Measurements from ENCODE around the gene NFATC4. TPM values are rescaled to one million over a fixed set of nuclear protein-coding genes. Genes with fewer than 3 reads are reported as not detected.

NFATC4 gene
- total RNA-seq, 2 experiments from 2014 or later = not detected

DNA sequence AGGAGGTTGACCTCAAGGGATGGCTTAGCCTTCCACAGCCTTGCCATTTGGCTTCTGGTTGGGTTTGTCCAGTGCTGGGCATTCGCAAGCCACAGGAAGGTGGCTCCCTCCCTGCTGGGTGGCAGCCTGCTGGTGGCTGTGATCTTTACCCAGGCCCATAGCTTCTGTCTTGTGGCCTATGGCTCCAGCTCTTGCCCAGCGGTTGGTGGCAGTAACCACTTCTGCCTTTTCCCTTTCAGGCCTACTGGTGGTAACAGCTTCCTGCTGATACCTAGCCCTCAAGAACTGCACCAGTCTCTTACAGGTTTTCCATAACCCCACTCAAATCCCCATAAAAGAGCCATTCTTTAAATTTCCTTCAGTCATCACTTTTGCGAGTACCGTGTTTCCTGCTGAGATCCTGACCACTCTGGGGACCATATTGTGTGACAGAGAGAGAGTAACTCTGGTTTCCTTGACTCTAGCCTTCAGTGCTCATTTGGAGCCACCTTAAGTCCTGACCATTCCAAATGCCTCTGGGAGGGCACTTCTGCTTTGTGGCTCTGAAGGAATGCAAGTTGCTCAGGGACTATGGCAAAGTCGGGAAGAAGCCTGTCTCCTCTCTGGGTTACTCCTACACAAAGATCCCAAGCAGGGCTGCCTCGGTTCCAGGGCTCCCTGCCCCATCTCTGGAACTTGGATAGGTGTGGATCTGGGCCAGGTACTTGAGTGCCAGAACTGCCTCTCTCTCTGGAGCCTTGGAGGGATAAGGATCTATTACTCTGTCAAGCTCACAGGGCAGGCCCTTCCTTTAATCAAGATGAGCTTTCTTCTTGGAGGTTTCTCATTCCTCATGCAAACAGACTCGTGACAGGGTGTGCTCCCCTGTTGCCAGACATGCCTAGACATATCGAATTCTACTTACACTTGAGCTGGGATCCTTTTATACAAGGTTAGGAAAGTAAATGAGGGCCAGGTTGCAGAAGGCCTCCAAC is 27.9 kb downstream of the NFATC4 start:
- DNase-seq = no peak
- no peak overlapping the region for H3K27ac Mint-ChIP-seq
- H3K9me3 Mint-ChIP-seq = no peaks in the 10 kb centered on the region
- no peaks in the 10 kb centered on the region for H3K36me3 Mint-ChIP-seq
- H3K4me1 Mint-ChIP-seq (ENCODE audit: low read depth) = peaks cover 7% of the 10 kb centered on the region
- ChIA-PET CTCF (interaction anchor here (0.6 to 1.7 kb wide), 4 partner anchors 10 to 36 kb away, joined by 3 to 6 read pairs (median 3); no protein-coding TSS in a partner anchor), POLR2A (no interaction called here)
- peaks cover 12% of the 10 kb centered on the region for H3K27me3 Mint-ChIP-seq
- no peak overlapping the region for H3K4me3 Mint-ChIP-seq
- intact Hi-C loops (cut with micrococcal nuclease) = no loop called here

DNA sequence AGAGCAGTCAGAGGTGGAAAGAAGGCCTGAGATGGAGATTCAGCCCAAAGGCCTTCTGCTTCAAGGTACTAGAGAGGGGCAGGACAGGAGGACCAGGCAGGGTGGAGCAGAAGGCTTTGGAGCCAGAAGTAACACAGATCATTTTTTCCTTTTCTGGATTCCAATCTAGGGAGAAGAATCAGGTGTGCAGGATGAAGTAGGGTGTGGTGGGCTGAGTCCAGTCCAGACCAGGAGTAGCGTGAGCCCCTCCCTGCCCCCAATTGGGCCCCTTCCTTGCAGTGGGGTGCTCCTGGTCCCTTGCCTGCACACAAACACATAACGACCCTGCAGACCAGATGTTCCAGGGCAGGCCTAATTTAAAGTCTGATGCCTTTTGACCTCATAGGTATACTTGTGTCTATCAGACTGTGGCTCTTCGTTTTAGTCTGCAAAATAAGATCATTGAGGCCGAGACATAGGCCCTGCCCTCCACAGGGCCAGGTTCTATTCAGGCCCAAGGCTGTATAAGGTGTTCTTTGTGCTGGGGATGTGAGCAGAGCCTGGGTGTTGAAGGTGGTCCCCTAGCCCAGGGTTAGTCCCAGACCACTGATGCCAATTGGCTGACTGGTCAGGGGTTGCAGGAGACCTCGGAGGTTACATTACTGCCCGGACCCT is 29.8 kb downstream of the NFATC4 start:
- CTCF ChIA-PET = no interaction called here
- POLR2A ChIA-PET = interaction anchor here (1.0 kb wide), 1 partner anchor 42 kb away, joined by 3 read pairs; no protein-coding TSS in a partner anchor
- no peaks in the 10 kb centered on the region for H3K9me3 Mint-ChIP-seq
- peaks cover 4% of the 10 kb centered on the region for H3K27me3 Mint-ChIP-seq
- intact Hi-C loops (cut with micrococcal nuclease) = no loop called here
- H3K36me3 Mint-ChIP-seq = no peaks in the 10 kb centered on the region
- no peak overlapping the region for H3K27ac Mint-ChIP-seq
- DNase-seq = no peak
- H3K4me1 Mint-ChIP-seq (ENCODE audit: low read depth) = peaks cover 7% of the 10 kb centered on the region
- no peak overlapping the region for H3K4me3 Mint-ChIP-seq

DNA sequence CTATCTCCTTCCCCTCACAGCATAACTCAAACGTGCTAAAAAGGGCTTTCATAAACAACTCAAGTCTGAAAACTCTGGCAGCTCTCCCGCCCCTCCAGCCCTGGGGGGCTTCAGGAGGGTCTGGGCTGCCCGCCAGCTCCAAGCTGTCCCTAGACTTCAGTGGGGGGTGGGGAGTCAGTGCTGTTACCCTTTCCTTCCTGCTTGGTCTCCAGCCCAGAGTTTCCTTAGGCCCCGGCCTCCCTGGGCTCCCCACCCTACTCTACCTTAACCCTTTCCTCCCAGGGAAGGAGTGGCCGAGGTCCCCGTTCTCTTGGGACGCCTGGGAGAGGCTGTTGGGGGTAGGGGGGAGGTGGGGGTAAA is 30.3 kb downstream of the NFATC4 start:
- Mint-ChIP-seq H3K4me1 (ENCODE audit: low read depth) (peaks cover 7% of the 10 kb centered on the region), H3K9me3 (no peaks in the 10 kb centered on the region), H3K27ac (no peak overlapping the region), H3K36me3 (no peaks in the 10 kb centered on the region), H3K4me3 (no peak overlapping the region), H3K27me3 (peaks cover 9% of the 10 kb centered on the region)
- DNase-seq = no peak
- CTCF ChIA-PET = interaction anchor here (0.9 to 1.1 kb wide), 2 partner anchors 33 to 65 kb away, joined by 3 read pairs; no protein-coding TSS in a partner anchor
- POLR2A ChIA-PET = interaction anchor here (1.2 kb wide), 1 partner anchor 32 kb away, joined by 4 read pairs; the partner anchor contains the start of gene KHNYN
- intact Hi-C loops (cut with micrococcal nuclease) = no loop called here

DNA sequence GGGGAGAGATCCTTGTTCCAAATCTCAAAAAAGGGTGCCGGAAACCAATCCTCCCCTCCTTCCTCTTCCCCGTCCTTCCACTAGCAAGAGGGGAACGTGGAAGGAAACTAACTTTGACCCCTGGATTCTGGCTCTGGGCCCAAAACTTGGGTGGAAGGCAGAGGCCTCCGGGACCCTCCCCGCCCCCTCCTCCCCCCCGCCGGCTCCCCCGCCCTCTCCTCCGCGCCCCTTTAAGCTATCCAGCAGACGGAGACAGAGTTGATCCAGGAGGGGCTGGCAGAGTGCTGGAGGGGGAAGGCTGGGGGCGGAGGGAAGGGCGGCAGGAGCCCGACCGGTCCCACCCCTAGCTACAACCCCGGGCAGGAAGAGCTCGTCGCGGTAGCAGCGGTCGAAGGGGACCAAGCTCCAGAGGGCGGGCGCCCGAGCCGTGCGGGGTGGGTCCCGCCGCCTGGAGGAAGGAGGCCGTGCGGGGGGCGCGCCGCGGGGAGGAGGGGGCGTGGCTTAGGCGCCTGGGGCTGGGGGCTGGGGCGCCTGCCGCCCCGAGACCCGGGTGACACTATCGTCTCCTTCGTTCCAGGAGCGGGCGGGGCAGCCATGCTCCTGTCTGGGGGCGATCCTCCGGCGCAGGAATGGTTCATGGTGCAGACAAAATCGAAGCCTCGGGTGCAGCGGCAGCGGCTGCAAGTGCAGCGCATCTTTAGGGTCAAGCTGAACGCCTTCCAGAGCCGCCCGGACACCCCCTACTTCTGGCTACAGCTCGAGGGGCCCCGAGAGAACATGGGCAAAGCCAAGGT is 30.9 kb downstream of the NFATC4 start, which contains the start of gene NYNRIN:
Gene NYNRIN (plus strand): TSS at position 351 of the 794 bp plus-strand sequence. CDS start 244 bp downstream, at position 595.
- Mint-ChIP-seq H3K27me3 (peaks cover 12% of the 10 kb centered on the region), H3K9me3 (no peaks in the 10 kb centered on the region), H3K4me3 (no peak within 1 kb of the TSS), H3K36me3 (no peaks in the 10 kb centered on the region), H3K27ac (no peak within 1 kb of the TSS), H3K4me1 (ENCODE audit: low read depth) (peaks cover 7% of the 10 kb centered on the region)
- intact Hi-C loops (cut with micrococcal nuclease) = no loop called here
- CTCF ChIA-PET = interaction anchor here (0.9 to 1.1 kb wide), 2 partner anchors 33 to 65 kb away, joined by 3 read pairs; no protein-coding TSS in a partner anchor
- DNase-seq = peak; percentile 34
- POLR2A ChIA-PET = interaction anchor here (1.2 kb wide), 1 partner anchor 32 kb away, joined by 4 read pairs; the partner anchor contains the start of gene KHNYN

DNA sequence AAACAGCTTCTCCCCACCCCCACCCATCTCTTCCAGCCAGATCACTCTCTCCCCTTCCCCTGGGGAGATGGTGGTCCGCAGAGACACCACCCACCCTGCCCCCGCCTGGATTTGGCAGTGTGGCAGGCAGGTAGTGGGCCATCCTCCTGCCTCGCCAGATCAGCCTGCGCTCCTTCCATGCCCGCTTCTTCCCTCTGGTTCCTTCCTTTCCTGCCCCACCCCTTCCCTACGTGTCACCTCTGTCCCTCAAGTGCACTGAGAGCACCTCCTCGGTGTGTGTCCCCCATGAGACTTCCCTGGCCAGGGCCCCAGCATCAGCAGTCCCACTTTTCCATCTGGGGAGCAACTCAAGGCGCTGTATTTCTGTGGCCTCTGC is 31.5 kb downstream of the NFATC4 start:
- intact Hi-C loops (cut with micrococcal nuclease) = no loop called here
- ChIA-PET POLR2A (interaction anchor here (1.2 kb wide), 1 partner anchor 31 kb away, joined by 4 read pairs; the partner anchor contains the start of gene KHNYN), CTCF (interaction anchor here (1.1 kb wide), 1 partner anchor 66 kb away, joined by 3 read pairs; no protein-coding TSS in a partner anchor)
- Mint-ChIP-seq H3K4me3 (no peak overlapping the region), H3K36me3 (no peaks in the 10 kb centered on the region), H3K4me1 (ENCODE audit: low read depth) (peaks cover 7% of the 10 kb centered on the region), H3K27ac (no peak overlapping the region), H3K27me3 (peaks cover 12% of the 10 kb centered on the region), H3K9me3 (no peaks in the 10 kb centered on the region)
- no peak for DNase-seq

DNA sequence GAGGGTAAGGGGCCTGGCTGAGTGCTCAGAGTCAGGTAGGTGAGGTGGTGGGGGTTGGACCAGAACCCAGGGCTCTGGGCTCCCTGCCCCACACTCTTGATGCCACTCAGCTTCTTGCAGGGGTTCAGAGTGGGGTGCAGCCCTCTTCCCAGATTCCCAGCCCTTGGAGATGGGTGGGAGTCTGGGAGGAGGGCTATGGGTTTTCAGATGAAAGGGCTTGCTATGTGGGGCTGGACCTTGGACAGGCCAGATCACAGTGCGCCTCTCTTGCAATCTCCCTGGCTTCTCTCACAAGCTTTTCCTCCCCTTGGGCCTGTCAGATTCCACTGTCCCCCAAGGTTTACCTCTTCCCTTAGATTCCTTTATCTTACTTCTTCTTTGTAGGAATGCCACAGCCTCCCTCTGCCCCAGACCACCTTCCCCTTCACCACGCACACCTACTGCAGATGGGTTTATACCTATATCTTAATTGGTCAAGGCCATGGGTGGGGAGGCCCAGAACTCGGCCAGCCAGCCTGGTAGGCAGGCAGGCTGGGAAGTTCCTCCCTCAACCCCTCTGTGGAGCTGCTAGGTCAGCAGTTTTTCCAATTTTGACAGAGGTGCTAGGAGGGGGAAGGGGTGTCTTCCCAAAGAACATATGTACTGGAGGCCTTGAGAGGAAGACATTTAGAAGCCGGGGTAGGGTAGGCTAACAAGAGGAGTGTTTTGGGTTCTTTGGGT is 32.2 kb downstream of the NFATC4 start:
- intact Hi-C loops (cut with micrococcal nuclease) = no loop called here
- Mint-ChIP-seq H3K27me3 (peaks cover 12% of the 10 kb centered on the region), H3K36me3 (no peaks in the 10 kb centered on the region), H3K4me3 (no peak overlapping the region), H3K4me1 (ENCODE audit: low read depth) (peaks cover 7% of the 10 kb centered on the region), H3K27ac (no peak overlapping the region), H3K9me3 (no peaks in the 10 kb centered on the region)
- ChIA-PET POLR2A (no interaction called here), CTCF (interaction anchor here (1.0 to 1.2 kb wide), 2 partner anchors 25 to 67 kb away, joined by 3 to 6 read pairs; no protein-coding TSS in a partner anchor)
- no peak for DNase-seq

DNA sequence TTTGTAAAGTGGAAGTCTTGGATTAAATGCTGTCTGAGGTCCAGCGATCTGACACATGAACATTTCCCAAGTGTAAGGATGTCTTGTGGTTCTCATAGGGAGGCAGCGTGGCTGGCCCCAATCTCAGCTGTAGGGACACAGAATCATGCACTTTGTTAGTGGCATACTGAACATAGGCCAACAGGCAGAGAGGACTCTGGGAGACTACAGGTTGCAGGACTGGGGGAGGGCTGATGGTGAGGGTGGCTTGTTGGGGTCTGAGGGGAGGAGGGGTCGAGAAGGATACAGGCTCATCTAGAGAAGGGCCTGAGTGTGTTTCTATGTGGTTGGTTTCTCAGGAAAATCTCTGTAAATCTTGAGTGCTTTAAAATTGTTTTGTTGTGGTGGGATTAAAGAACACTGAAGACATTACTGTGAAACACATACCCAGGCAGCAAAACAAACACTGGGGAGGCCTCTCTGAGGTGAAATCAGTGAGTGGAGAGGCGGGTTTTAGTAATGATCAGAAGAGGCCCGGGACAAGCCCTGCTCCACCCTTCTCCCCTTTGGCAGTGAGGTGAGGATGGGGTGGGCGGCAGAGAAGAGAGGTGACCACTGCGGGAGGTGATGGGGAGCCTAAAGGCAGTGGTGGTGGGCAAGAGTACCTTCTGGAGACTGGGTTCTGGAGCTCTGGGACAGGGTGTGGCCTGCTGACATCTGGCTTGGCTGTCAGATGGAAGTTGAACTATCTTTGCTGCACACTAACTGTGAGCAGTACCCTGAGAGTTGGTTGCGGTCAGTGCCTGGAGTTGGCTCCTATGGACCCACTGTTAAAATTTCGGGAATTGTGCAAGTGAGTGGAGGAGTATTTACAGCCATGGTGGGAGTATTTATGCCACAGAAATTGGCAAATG is 34.1 kb downstream of the NFATC4 start:
- H3K36me3 Mint-ChIP-seq = no peaks in the 10 kb centered on the region
- no peak for DNase-seq
- H3K27ac Mint-ChIP-seq = no peak overlapping the region
- H3K27me3 Mint-ChIP-seq = peaks cover 14% of the 10 kb centered on the region
- CTCF ChIA-PET = interaction anchor here (1.4 to 1.5 kb wide), 3 partner anchors 29 to 69 kb away, joined by 4 to 6 read pairs (median 4); no protein-coding TSS in a partner anchor
- no peak overlapping the region for H3K4me3 Mint-ChIP-seq
- intact Hi-C loops (cut with micrococcal nuclease) = no loop called here
- H3K4me1 Mint-ChIP-seq (ENCODE audit: low read depth) = peaks cover 7% of the 10 kb centered on the region
- H3K9me3 Mint-ChIP-seq = no peaks in the 10 kb centered on the region
- POLR2A ChIA-PET = no interaction called here

DNA sequence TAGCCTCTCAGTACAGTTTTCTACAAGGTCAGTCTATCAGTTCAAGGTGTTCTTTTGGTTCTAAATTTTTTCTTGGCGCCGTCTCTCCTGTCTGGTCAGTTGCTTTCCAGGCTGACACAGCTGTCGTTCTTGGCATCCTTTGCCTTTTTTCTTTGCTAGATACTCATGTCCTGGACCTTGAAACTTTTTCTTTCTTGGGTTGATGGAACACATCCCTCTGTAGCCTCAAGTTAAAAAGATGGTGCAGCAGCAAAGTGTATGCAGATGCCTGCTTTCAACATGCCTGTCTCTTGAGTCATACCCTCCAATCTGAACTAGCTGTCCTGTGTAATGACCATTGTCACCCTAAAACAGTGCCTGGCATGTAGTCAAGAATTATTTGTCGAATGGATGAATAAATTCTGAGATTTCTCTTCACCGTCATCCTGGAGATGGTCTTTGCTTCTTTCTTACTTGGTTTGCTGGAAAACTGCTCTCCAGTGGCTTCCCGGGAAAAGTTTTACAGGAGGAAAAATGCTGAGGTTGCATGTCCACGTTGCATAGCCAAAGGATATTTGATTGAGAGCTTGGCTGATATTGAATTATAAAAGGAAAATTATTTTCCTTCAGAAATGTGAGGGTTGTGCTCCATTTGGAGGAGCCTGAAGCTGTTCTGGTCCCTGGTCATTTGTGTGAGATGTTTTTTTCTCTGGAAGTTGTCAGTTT is 35.5 kb downstream of the NFATC4 start:
- no peak overlapping the region for H3K27ac Mint-ChIP-seq
- no peaks in the 10 kb centered on the region for H3K36me3 Mint-ChIP-seq
- no peaks in the 10 kb centered on the region for H3K9me3 Mint-ChIP-seq
- peaks cover 7% of the 10 kb centered on the region for H3K4me1 Mint-ChIP-seq (ENCODE audit: low read depth)
- H3K27me3 Mint-ChIP-seq = peaks cover 14% of the 10 kb centered on the region
- DNase-seq = no peak
- intact Hi-C loops (cut with micrococcal nuclease) = no loop called here
- CTCF ChIA-PET = interaction anchor here (1.1 to 1.7 kb wide), 4 partner anchors 28 to 70 kb away, joined by 3 to 6 read pairs (median 4); no protein-coding TSS in a partner anchor
- POLR2A ChIA-PET = no interaction called here
- no peak overlapping the region for H3K4me3 Mint-ChIP-seq

DNA sequence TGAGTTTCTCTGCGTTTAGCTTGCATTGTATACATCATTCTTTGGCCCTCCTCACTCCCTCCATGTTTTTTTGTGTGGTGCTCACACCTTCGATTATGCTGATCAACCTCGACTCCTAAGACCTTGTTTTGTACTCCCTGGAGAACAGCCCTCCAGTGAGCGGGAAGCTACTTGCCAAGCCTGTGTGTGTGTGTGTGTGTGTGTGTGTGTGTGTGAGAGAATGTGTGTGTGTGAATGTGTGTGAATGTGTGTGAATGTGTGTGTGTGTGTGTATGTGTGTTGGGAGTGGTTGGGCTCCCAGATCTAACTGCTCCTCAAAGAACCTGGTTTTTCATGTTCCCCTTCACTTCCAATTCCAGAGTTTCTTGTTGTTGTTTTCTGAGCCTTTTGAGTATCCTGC is 36.8 kb downstream of the NFATC4 start:
- Mint-ChIP-seq H3K9me3 (no peaks in the 10 kb centered on the region), H3K36me3 (no peaks in the 10 kb centered on the region), H3K4me3 (no peak overlapping the region), H3K27ac (no peak overlapping the region), H3K27me3 (peaks cover 10% of the 10 kb centered on the region), H3K4me1 (ENCODE audit: low read depth) (no peaks in the 10 kb centered on the region)
- no peak for DNase-seq
- intact Hi-C loops (cut with micrococcal nuclease) = no loop called here
- ChIA-PET CTCF (interaction anchor here (1.1 to 3.0 kb wide), 4 partner anchors 14 to 39 kb away, joined by 3 to 10 read pairs (median 4); no protein-coding TSS in a partner anchor), POLR2A (no interaction called here)

DNA sequence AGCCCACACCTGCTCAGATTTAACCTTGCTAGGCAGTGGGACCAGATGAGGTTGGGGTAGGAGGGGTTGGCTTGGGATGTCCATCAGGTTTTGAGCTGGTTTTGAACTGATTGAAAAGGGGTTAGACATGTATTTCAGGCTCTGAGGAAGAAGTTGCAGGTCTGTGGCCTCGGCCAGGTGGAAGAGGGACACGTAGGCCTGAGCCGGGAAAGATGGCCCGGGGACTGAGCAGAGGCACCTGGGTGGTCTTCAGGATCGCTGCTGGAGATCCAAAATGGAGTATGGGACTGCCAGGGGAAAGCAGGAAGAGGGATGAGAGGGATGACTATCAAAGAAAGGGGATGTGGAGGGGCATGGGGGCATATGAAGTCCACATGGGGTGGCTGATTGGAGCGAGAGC is 38.4 kb downstream of the NFATC4 start:
- intact Hi-C loops (cut with micrococcal nuclease) = no loop called here
- Mint-ChIP-seq H3K4me3 (no peak overlapping the region), H3K27ac (no peak overlapping the region), H3K4me1 (ENCODE audit: low read depth) (no peaks in the 10 kb centered on the region), H3K9me3 (no peaks in the 10 kb centered on the region), H3K36me3 (no peaks in the 10 kb centered on the region), H3K27me3 (peaks cover 11% of the 10 kb centered on the region)
- DNase-seq = no peak
- CTCF ChIA-PET = interaction anchor here (1.9 to 3.0 kb wide), 3 partner anchors 25 to 73 kb away, joined by 6 to 11 read pairs (median 10); no protein-coding TSS in a partner anchor
- POLR2A ChIA-PET = no interaction called here

All from activated CD4-positive, alpha-beta memory T cell treated with anti-CD3 and anti-CD28 coated beads for 36 hours (primary cell).